H7 (cell line): Measurements from ENCODE around the gene MAN2B2. TPM values are rescaled to one million over a fixed set of nuclear protein-coding genes. Genes with fewer than 3 reads are reported as not detected.

Source experiments
- DNase-seq: peaks from one replicate; pipeline ENCODE4 v3.0.0; 2012
- H3K27me3 ChIP-seq: 2 replicates; pipeline ENCODE4 v1.6.0; 2011; ENCODE audit warnings: mild to moderate bottlenecking, low read length; ENCODE audit not compliant: control insufficient read depth, insufficient read depth
- H3K36me3 ChIP-seq: replicated peaks from 2 replicates; pipeline ENCODE4 v1.5.1; 2011; ENCODE audit warnings: low read length; ENCODE audit not compliant: control insufficient read depth, insufficient read depth
- H3K4me3 ChIP-seq: 2 replicates; pipeline ENCODE4 v1.5.1; 2011; ENCODE audit warnings: low read depth, mild to moderate bottlenecking, control low read depth, low read length, moderate library complexity; ENCODE audit not compliant: insufficient read depth
- total RNA-seq: library from RNA; depleted of rRNA; stranded (reverse); fragments of >200 nt; shearing (Covaris generic); gene quantifications from 2 replicates; pipeline ENCODE4 v1.2.3, GENCODE V29; 2014; rRNA removed

Gene MAN2B2
- 3.4 and 4.4 TPM in 2 replicates for total RNA-seq

DNA sequence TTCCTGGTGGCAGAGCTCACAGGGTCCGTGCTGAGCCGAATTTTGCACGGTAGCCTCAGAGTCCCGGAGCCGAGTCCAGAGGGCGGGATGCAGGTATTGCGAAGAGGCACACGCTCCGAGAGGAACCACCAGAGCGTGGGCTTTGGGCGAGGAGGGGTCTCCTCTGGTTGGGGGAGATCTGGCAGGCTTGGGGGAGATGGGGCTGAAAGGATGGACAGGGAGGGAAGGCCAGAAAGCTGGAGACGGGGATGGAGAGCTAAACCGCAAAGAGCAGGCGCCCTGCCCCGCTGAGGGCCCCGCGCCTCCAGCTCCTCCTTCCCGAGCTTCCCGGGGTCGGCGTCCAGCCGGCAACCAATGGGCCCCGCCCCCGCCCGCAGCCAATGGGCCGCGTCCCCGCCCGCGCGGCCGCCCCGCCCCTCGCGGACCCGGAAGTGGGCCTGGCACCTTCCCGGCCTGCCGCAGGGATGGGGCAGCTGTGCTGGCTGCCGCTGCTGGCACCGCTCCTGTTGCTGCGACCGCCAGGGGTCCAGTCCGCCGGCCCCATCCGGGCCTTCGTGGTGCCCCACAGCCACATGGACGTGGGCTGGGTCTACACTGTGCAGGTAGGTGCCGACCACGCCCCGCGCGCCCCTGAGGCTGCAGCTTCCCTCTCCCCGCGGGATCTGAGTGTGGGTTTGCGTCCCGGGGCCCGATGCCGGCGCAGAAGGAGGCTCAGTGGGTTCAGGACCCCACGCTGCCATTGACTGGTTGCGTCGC, at the start of gene MAN2B2:
Gene MAN2B2, plus strand, starts transcription at position 443 of the 756 bp plus-strand sequence. Its CDS starts 22 bp downstream, at position 465.
- peaks cover 15% of the 10 kb centered on the region for H3K27me3 ChIP-seq
- peak within 1 kb of the TSS; percentile 78 for H3K4me3 ChIP-seq
- peaks cover 1% of the 10 kb centered on the region; the same call in 1 of the 2 replicates for H3K36me3 ChIP-seq
- DNase-seq: peak; percentile 100

- H3K4me3 ChIP-seq: no peak overlapping the region
- no peaks in the 10 kb centered on the region for H3K36me3 ChIP-seq
- no peaks in the 10 kb centered on the region for H3K27me3 ChIP-seq
- no peak for DNase-seq
These were observed 49.5 kb upstream of the MAN2B2 start for GRCh38 chr4:6525474-6525873.

DNA sequence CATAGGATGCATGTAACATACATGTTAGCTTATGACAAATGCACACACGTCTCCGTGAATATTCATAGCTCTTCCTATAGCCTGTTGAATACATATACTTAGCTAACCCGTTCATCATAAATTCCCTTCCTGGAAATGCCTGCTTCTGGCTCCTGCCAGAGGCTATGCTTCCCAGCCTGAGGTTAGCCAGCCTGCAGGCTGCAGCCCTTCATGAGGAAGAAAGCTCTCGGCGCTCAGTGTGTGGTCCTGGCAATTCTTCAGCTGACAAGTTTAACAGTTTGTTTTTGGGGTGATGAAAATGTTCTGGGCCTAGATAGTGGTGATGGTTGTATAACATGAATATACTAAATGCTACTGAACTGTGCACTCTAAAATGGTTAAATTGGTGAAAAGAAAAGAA, 48.8 kb upstream of the MAN2B2 start:
- H3K36me3 ChIP-seq: no peaks in the 10 kb centered on the region
- H3K27me3 ChIP-seq: no peaks in the 10 kb centered on the region
- H3K4me3 ChIP-seq: no peak overlapping the region
- DNase-seq: no peak

GRCh38 chr4:6526671-6527091, 48.3 kb upstream of the MAN2B2 start:
- no peaks in the 10 kb centered on the region for H3K36me3 ChIP-seq
- no peak overlapping the region for H3K4me3 ChIP-seq
- peak; percentile 89 for DNase-seq
- no peaks in the 10 kb centered on the region for H3K27me3 ChIP-seq

GRCh38 chr4:6527259-6527658, 47.7 kb upstream of the MAN2B2 start:
- Histone ChIP-seq H3K4me3 (no peak overlapping the region), H3K36me3 (no peaks in the 10 kb centered on the region), H3K27me3 (no peaks in the 10 kb centered on the region)
- no peak for DNase-seq

GRCh38 chr4:6527683-6528595, 47.0 kb upstream of the MAN2B2 start:
- no peaks in the 10 kb centered on the region for H3K27me3 ChIP-seq
- H3K36me3 ChIP-seq: no peaks in the 10 kb centered on the region
- no peak for DNase-seq
- H3K4me3 ChIP-seq: no peak overlapping the region

GRCh38 chr4:6529021-6529420, 46.0 kb upstream of the MAN2B2 start:
- Histone ChIP-seq H3K27me3 (no peaks in the 10 kb centered on the region), H3K36me3 (no peaks in the 10 kb centered on the region), H3K4me3 (no peak overlapping the region)
- peak; percentile 70 for DNase-seq

GRCh38 chr4:6530301-6530700, 44.7 kb upstream of the MAN2B2 start:
- Histone ChIP-seq H3K4me3 (no peak overlapping the region), H3K27me3 (no peaks in the 10 kb centered on the region), H3K36me3 (no peaks in the 10 kb centered on the region)
- DNase-seq: no peak

DNA sequence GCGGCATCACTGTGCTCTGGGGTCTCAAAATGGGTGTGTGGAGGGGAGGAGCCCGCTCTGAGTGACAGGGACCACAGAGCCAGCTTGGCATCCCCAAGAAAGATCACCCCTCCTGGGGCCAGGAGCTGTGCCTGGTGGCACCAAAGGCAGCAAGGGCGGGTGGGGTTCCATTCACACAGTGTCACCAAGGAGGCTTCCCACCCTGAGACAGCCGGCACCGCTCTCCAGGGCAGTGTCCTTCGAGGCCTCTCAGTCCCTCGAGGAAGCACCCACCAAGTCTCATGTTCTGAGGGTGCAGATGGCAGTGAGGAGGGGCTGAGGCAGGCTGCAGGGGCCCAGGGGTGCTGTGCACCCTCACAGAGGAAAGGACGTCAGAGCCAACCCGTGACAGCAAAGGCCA, 44.0 kb upstream of the MAN2B2 start:
- DNase-seq: no peak
- Histone ChIP-seq H3K4me3 (no peak overlapping the region), H3K27me3 (no peaks in the 10 kb centered on the region), H3K36me3 (no peaks in the 10 kb centered on the region)

DNA sequence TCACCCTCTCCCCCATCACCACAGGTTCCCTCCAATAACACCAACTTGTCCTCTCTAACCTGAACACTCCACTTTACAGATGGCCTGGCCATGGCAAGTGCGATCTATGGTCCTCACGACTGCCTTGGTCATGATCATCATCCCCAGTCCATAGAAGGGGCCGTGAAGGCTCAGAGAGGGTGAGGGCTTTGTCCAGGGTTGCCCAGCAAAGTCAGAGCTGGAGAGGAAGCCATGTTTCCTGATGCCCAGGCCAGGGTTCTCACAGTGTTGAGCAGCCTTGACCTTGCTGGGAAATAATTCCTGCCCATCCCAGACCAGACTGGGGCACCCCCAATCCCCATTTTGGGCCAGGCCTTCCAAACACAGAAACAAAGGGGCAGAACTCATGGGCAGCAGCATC, 42.9 kb upstream of the MAN2B2 start:
- H3K36me3 ChIP-seq: no peaks in the 10 kb centered on the region
- no peaks in the 10 kb centered on the region for H3K27me3 ChIP-seq
- H3K4me3 ChIP-seq: no peak overlapping the region
- no peak for DNase-seq

DNA sequence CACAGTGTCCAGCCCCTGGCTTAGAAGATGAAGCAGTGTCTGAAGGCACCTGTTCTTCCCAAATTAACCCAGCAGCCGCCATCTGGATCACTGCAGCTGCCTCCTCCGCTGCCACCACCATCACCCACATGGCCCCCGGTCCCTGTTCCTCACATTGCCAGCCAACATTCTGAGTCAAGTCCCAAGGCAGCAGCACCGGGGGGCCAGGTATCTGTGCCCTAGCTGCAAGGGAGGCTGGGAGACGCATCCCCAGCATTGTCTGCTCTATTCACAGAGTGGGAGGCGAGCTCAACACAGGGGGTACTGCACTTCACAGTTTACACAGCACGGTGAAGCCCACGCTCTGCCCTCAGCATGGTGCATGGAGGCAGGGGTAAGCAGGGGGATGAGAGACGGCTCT, 42.3 kb upstream of the MAN2B2 start:
- no peaks in the 10 kb centered on the region for H3K36me3 ChIP-seq
- no peak overlapping the region for H3K4me3 ChIP-seq
- H3K27me3 ChIP-seq: no peaks in the 10 kb centered on the region
- DNase-seq: no peak

GRCh38 chr4:6534050-6534449, 40.9 kb upstream of the MAN2B2 start:
- no peak for DNase-seq
- Histone ChIP-seq H3K27me3 (0 out of 2 replicates have a peak, but pooled peaks cover under 1% of the 10 kb centered on the region), H3K4me3 (no peak overlapping the region), H3K36me3 (no peaks in the 10 kb centered on the region)

DNA sequence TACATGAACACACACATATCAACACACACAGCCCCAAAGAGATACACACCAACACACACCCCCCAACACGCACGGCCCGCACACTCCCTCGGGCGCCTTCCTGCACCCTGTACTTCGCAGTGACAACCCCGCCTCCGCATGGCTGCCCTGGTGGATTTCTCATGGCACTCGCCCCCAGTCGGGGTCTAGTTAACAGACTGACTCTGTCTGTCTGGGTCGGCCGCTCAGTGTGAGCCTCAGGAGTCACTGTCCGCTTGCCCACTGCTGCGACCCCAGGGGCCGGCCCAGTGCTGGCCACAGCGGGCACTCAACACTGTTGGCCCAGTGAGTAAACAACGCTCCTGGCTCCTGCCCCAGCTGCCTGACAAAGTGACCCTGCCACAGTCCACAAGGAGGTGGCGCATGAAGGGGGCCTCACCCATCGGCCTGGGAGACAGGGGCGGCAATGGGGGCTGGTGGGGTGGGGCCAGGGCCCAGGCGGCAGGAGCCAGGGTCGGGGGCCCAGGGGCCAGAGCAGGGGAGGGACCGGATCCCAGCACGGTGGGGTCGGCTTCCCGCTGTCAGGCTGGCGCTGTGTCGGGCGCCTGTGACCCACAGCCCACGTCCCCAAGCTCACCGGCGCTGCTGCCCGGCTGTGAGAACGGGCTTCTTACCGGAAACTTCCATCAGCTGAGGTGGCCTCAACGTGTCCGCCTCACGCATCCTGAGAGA, 40.2 kb upstream of the MAN2B2 start:
- peak; percentile 50 for DNase-seq
- H3K36me3 ChIP-seq: no peaks in the 10 kb centered on the region
- 0 out of 2 replicates have a peak, but pooled peaks cover 3% of the 10 kb centered on the region for H3K27me3 ChIP-seq
- no peak overlapping the region for H3K4me3 ChIP-seq

- Histone ChIP-seq H3K27me3 (0 out of 2 replicates have a peak, but pooled peaks cover 3% of the 10 kb centered on the region), H3K4me3 (no peak overlapping the region), H3K36me3 (no peaks in the 10 kb centered on the region)
- DNase-seq: peak; percentile 43
These were observed 39.7 kb upstream of the MAN2B2 start for GRCh38 chr4:6535329-6535692.
